Raji (cell line): ENCODE measurements around the gene CIROP.

Source experiments
- POLR2A ChIP-seq: IDR thresholded peaks from 2 replicates; pipeline ENCODE4 v1.6.1; 2011; ENCODE audit warnings: low read depth, low read length, control low read depth; ENCODE audit not compliant: insufficient read depth

The CIROP gene

GRCh38 chr14:23056145-23056955 is 48.4 kb downstream of the CIROP start:
- no peak for TF ChIP-seq POLR2A

GRCh38 chr14:23055621-23056144 is 49.1 kb downstream of the CIROP start:
- no peak for TF ChIP-seq POLR2A

GRCh38 chr14:23055147-23055550 is 49.6 kb downstream of the CIROP start:
- TF ChIP-seq POLR2A: no peak

GRCh38 chr14:23054000-23054811 is 50.6 kb downstream of the CIROP start:
- no peak for TF ChIP-seq POLR2A

GRCh38 chr14:23053426-23053825 is 51.4 kb downstream of the CIROP start:
- TF ChIP-seq POLR2A: no peak

GRCh38 chr14:23052671-23053070 is 52.1 kb downstream of the CIROP start:
- TF ChIP-seq POLR2A: no peak

- TF ChIP-seq POLR2A: no peak
These were observed 52.6 kb downstream of the CIROP start for GRCh38 chr14:23052182-23052623.

- no peak for TF ChIP-seq POLR2A
These were observed 53.4 kb downstream of the CIROP start for GRCh38 chr14:23051141-23052057.
